AG04450 (cell line): Measurements from ENCODE around the gene TMA16. TPM values are rescaled to one million over a fixed set of nuclear protein-coding genes. Genes with fewer than 3 reads are reported as not detected.

Source experiments
- CTCF ChIA-PET: fragments of 300-600, 350-600 bp; formaldehyde crosslinking; extraction: SDS; loops from one replicate; lab custom pipeline; 2022; ENCODE audit warnings: antibody characterized with exemption, inconsistent platforms; lab: Charles Lee
- POLR2A ChIA-PET: fragments of 350-600 bp; formaldehyde crosslinking; extraction: SDS; loops from one replicate; lab custom pipeline; 2021; ENCODE audit warnings: antibody characterized with exemption, inconsistent platforms; lab: Yijun Ruan, JAX
- DNase-seq: peaks from one replicate; pipeline ENCODE4 v3.0.0-alpha.2; 2011; ENCODE audit warnings: low read depth, low spot score
- H3K27ac ChIP-seq: one replicate; pipeline ENCODE4 v1.5.1; 2012; ENCODE audit warnings: low read depth, low read length, control low read depth
- H3K27me3 ChIP-seq: one replicate; pipeline ENCODE4 v1.6.0; 2012; ENCODE audit warnings: low read length; ENCODE audit not compliant: control insufficient read depth, insufficient read depth
- H3K4me3 ChIP-seq: 2 replicates; pipeline ENCODE4 v1.5.1; 2011; ENCODE audit warnings: mild to moderate bottlenecking, low read depth, low read length, control low read depth
- H3K9me3 ChIP-seq: 2 replicates; pipeline ENCODE4 v1.5.1; 2012; ENCODE audit warnings: low read length; ENCODE audit not compliant: control insufficient read depth, insufficient read depth
- CTCF ChIP-seq: IDR thresholded peaks from 2 replicates; pipeline ENCODE4 v1.5.1; 2011; ENCODE audit warnings: low read depth, low read length, control low read depth, inconsistent platforms
- polyA plus RNA-seq: library from polyadenylated mRNA; depleted of rRNA; stranded (reverse); fragments of >200 nt; gene quantifications from 2 replicates; pipeline ENCODE4 v1.2.3, GENCODE V29; 2011

The TMA16 gene
- polyA plus RNA-seq, 1 experiment: 21.1 TPM

- no peak overlapping the region for H3K4me3 ChIP-seq
- no peak overlapping the region for H3K27ac ChIP-seq
- peaks cover 2% of the 10 kb centered on the region for H3K27me3 ChIP-seq
- no peak for TF ChIP-seq CTCF
- POLR2A ChIA-PET: no interaction called here
- CTCF ChIA-PET: interaction anchor here (1.3 to 5.8 kb wide), 3 partner anchors 8 to 72 kb away, joined by 4 to 95 read pairs (median 8); no protein-coding TSS in a partner anchor
- H3K9me3 ChIP-seq: no peaks in the 10 kb centered on the region
- no peak for DNase-seq
Measured at GRCh38 chr4:163476761-163477438, 17.6 kb upstream of the TMA16 start.

- Histone ChIP-seq H3K9me3 (no peaks in the 10 kb centered on the region), H3K4me3 (no peak overlapping the region), H3K27me3 (peaks cover 3% of the 10 kb centered on the region), H3K27ac (no peak overlapping the region)
- ChIA-PET CTCF (interaction anchor here (5.8 kb wide), 1 partner anchor 67 kb away, joined by 95 read pairs; no protein-coding TSS in a partner anchor), POLR2A (interaction anchor here (0.6 kb wide), 1 partner anchor 455 kb away, joined by 4 read pairs; no protein-coding TSS in a partner anchor)
- no peak for DNase-seq
- no peak for TF ChIP-seq CTCF
Measured at GRCh38 chr4:163482190-163482589, 12.3 kb upstream of the TMA16 start.

- Histone ChIP-seq H3K4me3 (no peak overlapping the region), H3K27ac (no peak overlapping the region), H3K9me3 (no peaks in the 10 kb centered on the region), H3K27me3 (peaks cover 3% of the 10 kb centered on the region)
- ChIA-PET CTCF (interaction anchor here (0.7 to 4.7 kb wide), 16 partner anchors 9 to 1612 kb away, joined by 3 to 218 read pairs (median 6); partner anchors contain the start of gene TMA16), POLR2A (no interaction called here)
- DNase-seq: peak; percentile 11
- peak; percentile 63 for TF ChIP-seq CTCF
Measured at GRCh38 chr4:163484906-163485305, 9.6 kb upstream of the TMA16 start.

GRCh38 chr4:163485589-163485988, 8.9 kb upstream of the TMA16 start:
- CTCF ChIA-PET: interaction anchor here (0.7 to 4.7 kb wide), 15 partner anchors 8 to 1611 kb away, joined by 3 to 218 read pairs (median 6); partner anchors contain the start of gene TMA16

More at GRCh38 chr4:163485589-163485988, 8.9 kb upstream of the TMA16 start:
- Histone ChIP-seq H3K9me3 (no peaks in the 10 kb centered on the region), H3K27me3 (peaks cover 3% of the 10 kb centered on the region), H3K4me3 (no peak overlapping the region), H3K27ac (no peak overlapping the region)
- TF ChIP-seq CTCF: no peak
- POLR2A ChIA-PET: interaction anchor here (1.0 kb wide), 1 partner anchor 9 kb away, joined by 5 read pairs; the partner anchor contains the start of gene TMA16
- no peak for DNase-seq
